Inflammatory macrophage (primary cell): ENCODE measurements around the gene SULT1C2.

Source experiments
- DNase-seq, 2 donors: peaks; one replicate each; pipeline ENCODE4 v3.0.0-alpha.2; 2020 to 2022

Gene SULT1C2

DNA sequence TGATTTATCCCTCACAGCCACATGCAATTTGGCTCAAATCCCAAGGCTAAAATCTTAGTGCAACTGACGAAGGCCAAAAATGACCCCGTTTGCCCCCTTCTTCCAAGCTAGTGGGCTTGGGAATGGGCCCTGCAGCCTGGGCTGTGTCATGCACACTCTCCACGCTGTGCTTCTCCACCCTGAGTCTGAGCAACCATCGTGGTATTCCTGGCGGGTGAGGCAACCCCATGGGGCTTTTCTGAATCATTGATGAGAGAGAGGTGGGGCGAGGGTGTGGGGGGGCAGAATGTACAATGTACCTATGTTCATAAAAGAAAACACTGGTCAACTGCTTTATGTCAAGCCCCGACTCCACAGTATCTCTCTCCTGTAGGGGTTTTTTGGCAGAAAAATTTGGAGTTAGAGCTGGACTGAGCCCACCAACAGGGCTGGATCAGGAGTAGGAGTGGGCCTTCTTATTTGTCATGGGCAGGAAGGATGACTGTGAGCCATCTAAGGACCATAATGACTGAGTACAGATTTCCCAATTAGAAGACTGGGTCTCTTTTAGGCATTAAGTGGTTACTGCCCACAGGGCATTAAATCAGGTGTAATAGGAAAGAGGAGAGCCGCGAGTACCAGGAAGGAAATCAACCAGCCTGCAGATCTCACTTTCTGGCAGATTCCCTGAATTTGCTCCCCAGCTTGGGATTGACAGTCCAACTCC, 8.9 kb downstream of the SULT1C2 start:
- DNase-seq: no peak

DNA sequence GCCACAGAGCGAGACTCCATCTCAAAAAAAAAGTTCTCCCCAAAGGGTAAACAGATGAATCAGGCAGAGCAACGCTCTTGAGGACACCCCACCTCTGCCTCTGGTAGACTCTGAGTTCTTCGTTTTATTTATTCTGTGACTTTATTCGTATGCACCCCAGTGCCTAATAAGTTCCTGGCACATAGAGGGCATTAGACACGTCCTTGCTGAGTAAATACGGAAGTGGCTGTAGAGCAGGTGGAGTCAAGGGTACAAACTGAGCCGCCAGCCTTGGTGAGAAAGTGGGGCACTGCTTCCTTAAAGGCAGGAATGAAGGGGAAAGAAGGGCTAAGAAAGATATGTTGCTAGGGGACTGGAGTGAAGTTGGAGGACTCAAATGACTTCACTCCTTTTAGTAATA, 12.9 kb downstream of the SULT1C2 start:
- DNase-seq: no peak

- no peak for DNase-seq
These were observed 16.3 kb downstream of the SULT1C2 start for GRCh38 chr2:108304975-108305374.

DNA sequence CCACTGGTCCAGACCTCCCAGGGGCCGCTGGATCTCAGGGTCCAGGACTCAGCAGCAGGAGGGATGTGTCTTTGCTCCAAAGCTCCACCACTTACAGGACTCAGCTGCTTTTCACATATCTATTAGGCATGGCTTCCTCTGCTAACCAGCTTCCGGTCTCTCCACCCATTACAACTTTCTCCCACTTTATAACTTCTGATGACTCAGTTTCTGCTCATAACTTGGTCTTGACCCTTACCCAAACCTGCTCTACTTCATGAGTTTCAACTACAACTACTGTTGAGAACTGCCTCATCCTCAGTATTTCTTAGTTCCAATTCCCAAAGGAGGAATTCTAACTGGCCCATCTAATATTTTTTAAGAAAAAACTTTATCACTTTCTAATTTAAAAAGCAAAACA, 17.2 kb downstream of the SULT1C2 start:
- no peak for DNase-seq

DNA sequence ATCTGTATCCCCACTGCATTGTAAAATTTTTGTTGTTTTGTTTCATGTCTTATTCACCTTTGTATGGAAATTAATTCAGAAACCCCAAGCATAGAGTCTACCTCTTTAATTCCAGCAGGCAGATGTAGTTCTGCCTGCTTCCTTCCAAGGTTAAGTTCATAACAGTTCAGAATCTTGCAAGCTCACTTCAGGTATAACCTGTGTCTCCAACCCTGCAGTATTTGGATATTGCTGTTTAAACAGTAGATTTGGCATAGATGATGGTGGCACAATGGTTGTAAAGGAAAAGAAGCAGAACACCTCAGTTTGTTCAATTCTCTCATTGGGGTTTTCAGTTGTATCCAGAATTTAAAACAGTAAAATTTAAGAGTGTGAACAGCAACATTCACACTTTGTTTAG, 21.2 kb downstream of the SULT1C2 start:
- no peak for DNase-seq

DNA sequence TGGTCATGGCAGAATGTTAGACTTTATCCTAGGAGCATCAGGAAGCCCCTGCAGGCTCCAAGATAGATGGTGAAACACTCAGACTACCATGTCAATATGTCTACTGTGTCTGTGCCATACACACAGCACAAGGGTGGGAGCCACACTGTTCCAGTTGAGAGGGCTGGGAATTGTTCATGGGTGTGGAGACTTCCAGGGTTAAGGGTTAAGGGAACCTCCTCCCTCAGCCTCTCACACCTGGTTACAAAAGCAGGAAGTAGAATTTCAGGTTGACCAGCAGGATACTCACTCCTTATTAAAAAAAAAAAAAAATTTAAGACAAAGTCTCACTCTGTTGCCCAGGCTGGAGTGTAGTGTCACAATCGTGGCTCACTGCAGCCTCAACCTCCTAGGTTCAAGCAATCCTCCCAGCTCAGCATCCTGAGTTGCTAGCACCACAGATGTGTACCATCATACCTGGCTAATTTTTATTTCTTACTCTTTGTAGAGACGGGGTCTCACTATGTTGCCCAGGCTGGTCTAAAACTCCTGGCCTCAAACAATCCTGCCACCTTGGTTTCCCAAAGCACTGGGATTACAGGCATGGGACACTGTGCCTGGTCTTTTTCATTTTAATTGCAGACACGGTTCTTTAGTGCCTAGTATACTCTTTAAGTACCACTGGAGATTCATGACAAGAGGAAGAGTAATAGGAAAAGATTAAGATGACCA, 26.0 kb downstream of the SULT1C2 start:
- no peak for DNase-seq

DNA sequence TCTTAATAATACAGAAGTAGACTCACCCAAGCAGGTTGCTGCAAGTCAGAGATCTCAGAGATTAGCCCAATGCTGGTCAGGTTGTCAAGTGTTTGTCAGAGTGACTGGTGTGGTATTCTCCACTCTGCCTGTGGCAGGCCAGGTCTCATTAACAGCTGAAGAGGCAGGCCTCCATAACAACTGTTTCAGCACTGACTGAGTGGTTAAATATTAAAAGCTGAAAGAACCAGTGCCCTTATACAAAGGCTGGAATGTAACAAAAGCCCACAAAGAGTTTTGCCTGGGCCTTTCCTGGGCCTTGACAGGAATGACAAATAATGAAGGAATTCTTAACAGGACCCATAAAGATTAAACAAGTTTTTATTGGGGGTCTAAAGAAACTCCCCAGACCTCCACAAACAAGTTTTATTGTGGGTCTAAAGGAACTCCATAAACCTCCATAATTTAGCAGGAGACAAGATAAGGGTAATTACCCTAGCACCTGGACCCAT, 26.8 kb downstream of the SULT1C2 start:
- no peak for DNase-seq

- DNase-seq: no peak
These were observed 27.3 kb downstream of the SULT1C2 start for GRCh38 chr2:108316033-108316432.

- no peak for DNase-seq
These were observed 28.0 kb downstream of the SULT1C2 start for GRCh38 chr2:108316461-108317258.

DNA sequence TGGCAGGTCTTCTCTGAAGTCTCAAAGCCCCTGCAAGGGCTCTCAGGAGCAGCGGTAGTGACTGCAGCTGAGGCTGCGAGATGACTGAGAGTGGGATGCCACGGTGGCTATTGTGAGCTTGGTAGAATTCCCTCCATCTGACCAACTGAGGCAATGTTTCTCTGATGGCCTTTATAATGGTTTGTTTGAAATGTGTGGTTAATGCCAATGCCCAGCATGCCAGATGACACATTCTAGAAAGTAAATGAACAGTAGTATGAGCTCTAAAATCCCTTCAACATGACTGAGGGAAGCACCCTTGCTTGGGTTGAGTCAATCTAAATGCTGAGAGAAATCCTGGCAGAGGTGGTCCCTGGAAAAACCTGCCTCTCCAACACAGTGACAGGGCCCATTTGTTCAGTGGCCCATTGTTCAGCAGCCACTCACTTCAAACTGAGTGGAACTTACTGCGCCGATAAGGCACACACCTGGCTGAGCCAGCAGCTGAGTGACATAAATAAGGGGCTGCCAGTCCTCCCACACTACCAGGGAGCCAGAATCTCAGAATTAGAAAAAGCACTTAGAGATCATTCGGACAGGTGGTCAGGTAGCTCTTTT, 31.7 kb downstream of the SULT1C2 start:
- DNase-seq: no peak

DNA sequence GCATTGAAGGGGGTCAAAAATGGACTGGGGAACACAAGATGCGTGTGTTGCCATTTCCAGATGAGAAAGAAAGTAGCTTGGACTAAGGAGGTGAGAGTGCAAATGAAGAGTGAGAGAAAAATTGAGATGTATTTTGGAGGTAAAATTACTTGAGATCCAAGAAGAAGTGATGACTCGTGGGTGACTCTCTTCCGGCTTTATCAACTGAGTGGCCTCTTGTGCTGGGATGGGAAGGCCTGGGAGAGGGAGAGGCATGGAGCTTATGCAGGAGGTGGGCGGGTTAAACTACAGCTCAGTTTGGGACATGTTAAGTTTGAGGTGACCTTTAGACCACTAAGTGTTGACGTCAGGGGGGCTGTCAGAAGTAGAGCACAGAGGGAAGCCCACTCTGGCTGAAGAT, 34.9 kb downstream of the SULT1C2 start:
- DNase-seq: no peak

DNA sequence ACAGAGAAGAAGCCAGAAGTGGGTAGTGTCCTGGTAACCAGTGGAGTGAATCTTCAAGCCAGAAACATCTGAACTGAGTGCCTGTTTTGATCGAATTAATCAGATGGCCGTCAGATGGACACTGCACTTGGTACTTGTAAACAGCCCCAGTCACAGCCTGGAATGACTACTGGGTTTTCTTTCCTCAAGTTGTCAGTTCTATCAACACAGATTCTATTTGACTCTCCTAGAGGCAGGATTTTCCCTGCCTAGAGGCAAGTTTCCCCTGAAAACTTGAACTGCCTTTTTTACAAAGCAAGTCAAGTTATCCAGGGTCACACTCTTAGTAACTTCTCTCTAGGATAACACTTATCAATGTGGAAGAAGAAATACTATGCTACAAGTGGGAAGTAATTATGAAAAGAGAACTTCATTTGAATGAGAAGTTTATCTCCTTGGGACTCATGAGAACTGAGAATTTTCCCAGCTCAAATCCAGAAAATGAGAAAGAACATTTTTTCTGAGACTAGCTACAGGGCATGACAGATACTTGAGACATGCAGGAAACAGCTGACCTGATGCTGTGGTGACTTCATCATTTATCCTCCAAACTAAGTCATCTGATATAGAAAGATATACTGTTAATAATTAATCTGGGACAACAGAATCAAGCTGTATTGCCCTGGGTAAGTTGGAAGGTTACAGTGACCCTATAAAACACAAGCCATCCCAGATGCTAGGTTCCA, 36.0 kb downstream of the SULT1C2 start:
- DNase-seq: no peak

- no peak for DNase-seq
These were observed 37.1 kb downstream of the SULT1C2 start for GRCh38 chr2:108325756-108326155.

DNA sequence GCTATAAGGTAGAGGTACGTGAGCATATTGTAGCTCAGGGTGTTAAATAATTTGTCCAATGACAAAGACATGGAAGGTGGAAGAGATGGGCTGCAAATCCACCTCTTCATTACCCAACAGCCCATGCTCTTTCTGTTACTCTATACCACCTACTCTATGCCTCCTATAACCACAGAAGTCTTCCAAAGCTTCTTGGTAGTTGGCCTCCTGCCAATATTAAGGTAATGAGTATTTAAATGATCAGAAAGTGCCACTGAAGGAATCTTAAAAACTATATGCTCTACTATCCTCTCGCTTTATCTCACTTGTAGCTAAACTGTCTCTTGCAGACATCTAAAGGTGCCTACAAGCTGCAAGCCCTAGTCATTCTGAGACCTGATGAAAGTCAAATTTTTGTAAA, 41.1 kb downstream of the SULT1C2 start:
- DNase-seq: no peak

GRCh38 chr2:108330979-108331378, 42.3 kb downstream of the SULT1C2 start:
- DNase-seq: no peak

DNA sequence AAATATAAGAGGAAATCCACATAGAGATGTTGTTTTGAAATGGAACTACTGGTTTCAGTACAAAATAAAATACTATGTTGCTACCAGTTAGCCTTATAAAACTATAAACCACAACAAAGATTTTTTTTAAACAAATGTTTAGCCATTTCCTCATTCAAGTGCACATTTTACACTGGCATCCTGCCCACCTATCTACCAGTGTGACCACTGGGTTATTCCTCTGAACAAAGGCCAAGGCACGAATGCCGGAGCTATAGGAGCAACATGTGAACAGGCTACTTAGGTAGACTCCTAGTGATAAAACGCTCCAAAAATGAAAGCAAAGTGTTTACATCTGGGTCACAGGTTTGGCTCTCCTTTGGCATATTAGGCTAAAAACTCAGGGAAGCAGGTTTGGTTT, 57.3 kb downstream of the SULT1C2 start:
- no peak for DNase-seq

DNA sequence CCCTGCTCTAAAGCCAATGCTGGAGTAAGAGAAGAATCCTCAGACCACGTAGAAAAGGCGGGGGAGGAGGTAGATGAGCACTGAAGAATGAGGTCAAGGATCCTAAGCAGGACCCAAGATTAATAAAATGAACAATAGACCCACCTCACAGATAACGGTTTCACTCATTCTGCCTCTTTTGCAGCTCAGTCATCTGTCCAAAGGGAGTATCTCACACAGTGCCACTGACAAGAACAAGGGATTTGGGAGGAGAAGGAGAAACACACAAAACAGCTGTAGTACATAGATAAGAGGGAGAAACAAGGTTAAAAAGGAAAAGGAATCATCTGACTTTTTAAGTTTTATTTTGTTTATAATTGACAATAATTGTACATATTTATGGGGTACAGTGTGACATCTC, 58.1 kb downstream of the SULT1C2 start:
- no peak for DNase-seq

- no peak for DNase-seq
These were observed 59.1 kb downstream of the SULT1C2 start for GRCh38 chr2:108347786-108348185.

DNA sequence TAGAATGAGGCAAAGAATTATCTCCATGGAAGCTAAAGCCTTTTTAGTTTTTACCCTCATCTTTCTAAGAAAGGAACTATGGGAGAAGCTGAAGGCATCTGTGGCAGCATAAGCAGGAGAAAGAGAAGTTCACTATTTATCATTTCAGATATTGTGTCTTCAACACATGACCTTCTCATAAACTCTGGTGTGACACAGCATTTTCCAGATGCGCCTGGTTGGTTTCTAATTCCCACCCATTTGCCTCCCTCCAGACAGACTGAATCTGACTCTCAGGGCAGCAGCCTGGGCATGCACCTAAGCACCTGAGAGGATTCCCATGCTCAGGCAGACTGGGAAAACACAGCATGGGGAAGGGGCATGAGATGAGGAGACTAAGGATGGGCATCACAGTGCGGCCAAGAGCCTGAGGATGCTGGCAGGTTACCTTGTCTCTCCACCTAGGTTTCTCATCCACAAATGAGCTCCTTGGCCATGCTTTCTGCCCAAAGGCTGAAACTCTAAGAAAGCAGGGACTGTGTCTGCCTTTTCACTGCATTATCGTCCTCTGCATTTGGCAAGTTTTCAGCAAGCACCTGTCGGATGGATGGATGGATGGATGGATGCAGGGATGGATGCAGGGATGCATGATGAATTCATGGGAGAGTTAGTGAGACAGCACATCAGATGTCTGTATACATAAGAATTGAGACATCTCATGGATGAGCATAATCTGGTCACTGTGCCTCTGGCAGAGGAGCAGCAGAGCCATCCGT, 60.3 kb downstream of the SULT1C2 start:
- no peak for DNase-seq

DNA sequence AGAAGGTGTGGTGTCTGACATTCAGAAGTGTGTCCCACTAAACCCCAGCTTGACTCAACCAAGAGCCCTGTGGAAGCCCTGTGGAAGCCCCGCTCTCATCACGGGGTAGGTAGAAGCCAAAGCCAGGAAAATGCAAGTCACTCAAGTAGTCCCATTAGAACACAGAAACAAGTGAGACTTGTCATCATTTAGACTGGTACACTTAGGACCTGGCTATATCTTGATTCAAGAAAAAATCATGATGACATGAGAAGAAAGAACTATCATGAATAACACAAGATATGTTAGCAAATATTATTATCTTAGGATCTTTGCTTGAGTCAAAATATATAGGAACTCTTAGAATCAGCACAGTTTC, 60.9 kb downstream of the SULT1C2 start:
- no peak for DNase-seq

DNA sequence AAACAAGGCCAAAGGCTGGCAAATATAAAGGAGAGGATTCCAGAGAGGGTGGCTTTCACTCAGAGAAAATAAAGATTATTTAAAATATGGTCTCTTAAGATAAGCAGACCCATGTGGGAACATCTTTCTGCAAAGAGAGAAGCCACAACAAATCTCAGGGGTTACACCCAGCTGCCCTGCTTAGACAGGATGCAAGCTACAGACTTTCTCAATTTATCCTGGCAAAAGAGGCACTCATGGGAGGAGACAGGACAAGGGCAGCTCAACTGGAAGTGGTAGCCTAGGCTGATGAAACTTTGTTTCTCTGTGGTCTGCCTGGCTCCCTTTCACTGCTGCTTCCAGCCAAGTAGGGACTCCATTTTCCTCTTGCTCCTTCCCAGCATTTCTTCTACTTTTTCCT, 63.2 kb downstream of the SULT1C2 start:
- no peak for DNase-seq

GRCh38 chr2:108354136-108354535, 65.4 kb downstream of the SULT1C2 start:
- peak; percentile 35 to 71 for DNase-seq
